Loucy (cell line): ENCODE results near the gene TLCD5.

ENCODE experiments used
- H2AFZ ChIP-seq: fragments of 200-600 bp; sonication (generic); 2 replicates; pipeline ENCODE4 v1.6.0; 2016; ENCODE audit warnings: antibody characterized with exemption, mild to moderate bottlenecking, low read length, moderate library complexity
- H3F3A ChIP-seq: fragments of 200-600 bp; 2 replicates; pipeline ENCODE4 v1.6.0; 2016; ENCODE audit warnings: antibody characterized with exemption, low read depth, mild to moderate bottlenecking
- H3K27me3 ChIP-seq: fragments of 200-600 bp; sonication (generic); 2 replicates; pipeline ENCODE4 v1.6.1; 2014; ENCODE audit warnings: low read length, mild to moderate bottlenecking; ENCODE audit not compliant: insufficient read depth, poor library complexity, severe bottlenecking
- H3K36me3 ChIP-seq: fragments of 200-600 bp; sonication (generic); 2 replicates; pipeline ENCODE4 v1.6.1; 2016; ENCODE audit warnings: low read length; ENCODE audit not compliant: insufficient read depth
- H3K4me1 ChIP-seq: fragments of 200-600 bp; sonication (generic); 2 replicates; pipeline ENCODE4 v1.5.1; 2014; ENCODE audit warnings: low read length, mild to moderate bottlenecking; ENCODE audit not compliant: insufficient read depth, poor library complexity, severe bottlenecking
- H3K4me2 ChIP-seq: fragments of 200-600 bp; sonication (generic); 2 replicates; pipeline ENCODE4 v1.6.0; 2014; ENCODE audit warnings: antibody characterized with exemption, low read length, low read depth, mild to moderate bottlenecking; ENCODE audit not compliant: poor library complexity, severe bottlenecking
- H3K4me3 ChIP-seq: fragments of 200-600 bp; sonication (generic); 2 replicates; pipeline ENCODE4 v1.5.1; 2014; ENCODE audit warnings: low read length, mild to moderate bottlenecking, mixed read lengths; ENCODE audit not compliant: poor library complexity, severe bottlenecking
- H3K79me2 ChIP-seq: fragments of 200-600 bp; sonication (generic); 2 replicates; pipeline ENCODE4 v1.6.1; 2014; ENCODE audit warnings: low read length; ENCODE audit not compliant: insufficient read depth
- H3K9ac ChIP-seq: fragments of 200-600 bp; sonication (generic); 2 replicates; pipeline ENCODE4 v1.6.0; 2014; ENCODE audit warnings: mild to moderate bottlenecking, low read depth, low read length, moderate library complexity; ENCODE audit not compliant: poor library complexity, severe bottlenecking
- H3K9me2 ChIP-seq: fragments of 200-600 bp; sonication (generic); replicated peaks from 2 replicates; pipeline ENCODE4 v1.6.1; 2016; ENCODE audit warnings: low read depth, low read length, mixed read lengths
- H3K9me3 ChIP-seq: fragments of 200-600 bp; sonication (generic); 2 replicates; pipeline ENCODE4 v1.6.1; 2014; ENCODE audit warnings: mild to moderate bottlenecking, antibody characterized with exemption, low read length, low read depth; ENCODE audit not compliant: insufficient read depth
- H4K20me1 ChIP-seq: fragments of 200-600 bp; sonication (generic); 2 replicates; pipeline ENCODE4 v1.6.0; 2014; ENCODE audit warnings: antibody characterized with exemption, low read length, mild to moderate bottlenecking; ENCODE audit not compliant: insufficient read depth, poor library complexity, severe bottlenecking
- EZH2phosphoT487 ChIP-seq: fragments of 200-600 bp; IDR thresholded peaks from 2 replicates; pipeline ENCODE4 v1.6.1; 2018; ENCODE audit warnings: antibody characterized with exemption, mild to moderate bottlenecking, moderate library complexity, borderline replicate concordance
- TF ChIP-seq, protein P1 (sequence below): fragments of 200-600 bp; sonication (generic); conservative IDR thresholded peaks from 2 replicates; pipeline ENCODE4 v1.5.1; 2014; ENCODE audit warnings: mild to moderate bottlenecking, antibody characterized with exemption, low read length

TLCD5 gene

GRCh38 chr11:120316880-120317688 is 8.0 kb upstream of the TLCD5 start:
- TF ChIP-seq, protein P1, sequence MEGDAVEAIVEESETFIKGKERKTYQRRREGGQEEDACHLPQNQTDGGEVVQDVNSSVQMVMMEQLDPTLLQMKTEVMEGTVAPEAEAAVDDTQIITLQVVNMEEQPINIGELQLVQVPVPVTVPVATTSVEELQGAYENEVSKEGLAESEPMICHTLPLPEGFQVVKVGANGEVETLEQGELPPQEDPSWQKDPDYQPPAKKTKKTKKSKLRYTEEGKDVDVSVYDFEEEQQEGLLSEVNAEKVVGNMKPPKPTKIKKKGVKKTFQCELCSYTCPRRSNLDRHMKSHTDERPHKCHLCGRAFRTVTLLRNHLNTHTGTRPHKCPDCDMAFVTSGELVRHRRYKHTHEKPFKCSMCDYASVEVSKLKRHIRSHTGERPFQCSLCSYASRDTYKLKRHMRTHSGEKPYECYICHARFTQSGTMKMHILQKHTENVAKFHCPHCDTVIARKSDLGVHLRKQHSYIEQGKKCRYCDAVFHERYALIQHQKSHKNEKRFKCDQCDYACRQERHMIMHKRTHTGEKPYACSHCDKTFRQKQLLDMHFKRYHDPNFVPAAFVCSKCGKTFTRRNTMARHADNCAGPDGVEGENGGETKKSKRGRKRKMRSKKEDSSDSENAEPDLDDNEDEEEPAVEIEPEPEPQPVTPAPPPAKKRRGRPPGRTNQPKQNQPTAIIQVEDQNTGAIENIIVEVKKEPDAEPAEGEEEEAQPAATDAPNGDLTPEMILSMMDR, result no peak
- TF ChIP-seq EZH2phosphoT487, result no peak
- Histone ChIP-seq H4K20me1 (no peaks in the 10 kb centered on the region), H3K4me2 (no peak overlapping the region), H3K9ac (no peak overlapping the region), H3K36me3 (no peaks in the 10 kb centered on the region), H3K4me3 (no peak overlapping the region), H3K79me2 (no peaks in the 10 kb centered on the region), H3K9me2 (no peaks in the 10 kb centered on the region), H3F3A (no peaks in the 10 kb centered on the region), H3K9me3 (no peaks in the 10 kb centered on the region), H3K27me3 (no peaks in the 10 kb centered on the region), H2AFZ (no peak overlapping the region), H3K4me1 (no peaks in the 10 kb centered on the region)

DNA sequence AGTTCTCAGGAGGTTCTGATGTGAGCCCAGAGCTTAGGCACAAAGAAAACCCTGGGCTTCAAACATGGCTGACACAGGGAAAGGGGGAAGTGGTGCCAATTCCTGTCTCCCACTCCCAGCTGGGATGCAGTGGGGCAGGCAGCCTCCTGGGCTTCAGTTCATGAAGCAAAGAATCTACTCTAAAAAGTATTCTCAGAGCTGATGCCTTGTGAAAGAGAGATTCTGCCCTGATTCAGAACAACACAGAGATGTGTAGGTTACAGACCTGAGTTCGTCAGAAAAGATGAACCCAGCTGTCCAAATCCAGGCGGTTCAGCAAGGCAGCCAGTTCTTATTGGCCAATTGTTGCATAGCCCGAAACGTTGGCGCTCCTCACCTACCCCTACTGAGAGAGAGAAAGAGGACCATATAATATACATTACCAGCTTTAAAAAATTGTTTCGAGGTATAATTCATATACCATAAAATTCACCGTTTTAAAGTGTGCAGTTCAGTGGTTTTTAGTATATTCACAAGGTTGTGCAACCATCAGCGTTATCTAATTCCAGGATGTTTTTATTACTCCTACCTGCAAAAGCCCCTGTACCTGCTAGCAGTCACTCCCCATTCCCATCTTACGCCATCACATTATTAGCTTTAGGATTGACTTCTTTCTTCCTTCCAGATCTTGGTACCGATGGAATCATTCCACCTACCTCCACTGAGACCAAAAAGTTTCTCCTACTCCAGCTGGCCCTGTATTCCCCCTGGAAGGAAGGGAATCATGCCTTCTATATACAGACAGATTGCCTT is 7.2 kb upstream of the TLCD5 start:
- Histone ChIP-seq H3K27me3 (peaks cover 6% of the 10 kb centered on the region), H3K4me3 (no peak overlapping the region), H3K9me2 (no peaks in the 10 kb centered on the region), H3F3A (no peaks in the 10 kb centered on the region), H3K9ac (no peak overlapping the region), H3K4me2 (no peak overlapping the region), H4K20me1 (no peaks in the 10 kb centered on the region), H3K9me3 (no peaks in the 10 kb centered on the region), H2AFZ (no peak overlapping the region), H3K79me2 (no peaks in the 10 kb centered on the region), H3K36me3 (no peaks in the 10 kb centered on the region), H3K4me1 (no peaks in the 10 kb centered on the region)
- no peak for TF ChIP-seq EZH2phosphoT487
- TF ChIP-seq, protein P1, result no peak

- H3F3A ChIP-seq, result no peaks in the 10 kb centered on the region
- H4K20me1 ChIP-seq, result no peaks in the 10 kb centered on the region
- H3K9me2 ChIP-seq, result no peaks in the 10 kb centered on the region
- no peak overlapping the region for H3K9ac ChIP-seq
- no peaks in the 10 kb centered on the region for H3K36me3 ChIP-seq
- H3K9me3 ChIP-seq, result no peaks in the 10 kb centered on the region
- H3K4me1 ChIP-seq, result no peaks in the 10 kb centered on the region
- peaks cover 6% of the 10 kb centered on the region for H3K27me3 ChIP-seq
- H3K4me3 ChIP-seq, result no peak overlapping the region
- H3K4me2 ChIP-seq, result no peak overlapping the region
- no peaks in the 10 kb centered on the region for H3K79me2 ChIP-seq
- no peak overlapping the region for H2AFZ ChIP-seq
- TF ChIP-seq, protein P1, result no peak
- no peak for TF ChIP-seq EZH2phosphoT487
Measured at GRCh38 chr11:120318906-120319305, 6.2 kb upstream of the TLCD5 start.
